GM23338 (cell line): ENCODE results near the gene NIT1. TPM values are rescaled to one million over a fixed set of nuclear protein-coding genes. Genes with fewer than 3 reads are reported as not detected.

Experiments used
- ATAC-seq: fragments of 200-7000 bp; cut with Tn5 transposase; 3 replicates; pipeline ENCODE4 v1.9.1; 2020
- DNase-seq: peaks from one replicate; pipeline ENCODE4 v3.0.0-alpha.2; 2015; ENCODE audit warnings: low spot score
- H2AFZ ChIP-seq: fragments of 200-600 bp; sonication (generic); 2 replicates; pipeline ENCODE4 v1.8.0; 2016; ENCODE audit warnings: antibody characterized with exemption, mild to moderate bottlenecking, moderate library complexity
- H3F3A ChIP-seq: fragments of 200-600 bp; sonication (generic); replicated peaks from 2 replicates; pipeline ENCODE4 v1.8.0; 2017; ENCODE audit warnings: antibody characterized with exemption, mixed run types, low read depth
- H3K27ac ChIP-seq: fragments of 200-600 bp; sonication (generic); 2 replicates; pipeline ENCODE4 v1.6.1; 2016; ENCODE audit warnings: low read depth
- H3K27me3 ChIP-seq: fragments of 200-600 bp; sonication (generic); 2 replicates; pipeline ENCODE4 v1.8.0; 2016; ENCODE audit warnings: mild to moderate bottlenecking, mixed run types, moderate library complexity; ENCODE audit not compliant: insufficient read depth
- H3K36me3 ChIP-seq: fragments of 200-600 bp; sonication (generic); 2 replicates; pipeline ENCODE4 v1.8.0; 2016; ENCODE audit warnings: mild to moderate bottlenecking; ENCODE audit not compliant: insufficient read depth
- H3K4me1 ChIP-seq: fragments of 200-600 bp; sonication (generic); 2 replicates; pipeline ENCODE4 v1.8.0; 2016; ENCODE audit warnings: mild to moderate bottlenecking, moderate library complexity; ENCODE audit not compliant: insufficient read depth
- H3K4me2 ChIP-seq: fragments of 200-600 bp; sonication (generic); 2 replicates; pipeline ENCODE4 v1.7.1; 2017; ENCODE audit warnings: mixed run types
- H3K4me3 ChIP-seq: fragments of 200-600 bp; sonication (generic); 2 replicates; pipeline ENCODE4 v1.6.1; 2016; ENCODE audit warnings: mixed run types
- H3K79me2 ChIP-seq: fragments of 200-600 bp; sonication (generic); replicated peaks from 2 replicates; pipeline ENCODE4 v1.8.0; 2017; ENCODE audit warnings: mild to moderate bottlenecking; ENCODE audit not compliant: insufficient read depth
- H3K9me2 ChIP-seq: fragments of 200-600 bp; sonication (generic); 2 replicates; pipeline ENCODE4 v1.8.0; 2017; ENCODE audit not compliant: insufficient read depth
- H4K20me1 ChIP-seq: fragments of 200-600 bp; sonication (generic); replicated peaks from 2 replicates; pipeline ENCODE4 v1.8.0; 2017; ENCODE audit warnings: mild to moderate bottlenecking; ENCODE audit not compliant: insufficient read depth
- H3K27ac Mint-ChIP-seq: 2 replicates; pipeline ENCODE4 v1.8.0; 2020; ENCODE audit warnings: inconsistent platforms, mild to moderate bottlenecking, moderate library complexity, mixed read lengths
- H3K27me3 Mint-ChIP-seq: 3 replicates; pipeline ENCODE4 v1.8.0; 2022; ENCODE audit warnings: low read depth, mild to moderate bottlenecking, moderate library complexity, mixed read lengths, inconsistent platforms; ENCODE audit not compliant: insufficient read depth, poor library complexity
- H3K36me3 Mint-ChIP-seq: 3 replicates; pipeline ENCODE4 v1.8.0; 2021; ENCODE audit warnings: low read depth, mild to moderate bottlenecking, inconsistent platforms, moderate library complexity, mixed read lengths
- H3K4me1 Mint-ChIP-seq: 3 replicates; pipeline ENCODE4 v1.8.0; 2020; ENCODE audit warnings: mild to moderate bottlenecking, inconsistent platforms, mixed read lengths
- H3K4me3 Mint-ChIP-seq: 3 replicates; pipeline ENCODE4 v1.8.0; 2021; ENCODE audit warnings: moderate library complexity, mild to moderate bottlenecking, inconsistent platforms, mixed read lengths
- H3K9me3 Mint-ChIP-seq: 3 replicates; pipeline ENCODE4 v1.8.0; 2020; ENCODE audit warnings: moderate library complexity, mild to moderate bottlenecking, inconsistent platforms, mixed read lengths
- CREB1 ChIP-seq: fragments of 250-450 bp; sonication (Bioruptor Pico); IDR thresholded peaks from 2 replicates; pipeline ENCODE4 v1.5.0; 2020; ENCODE audit warnings: low read depth, mild to moderate bottlenecking, moderate library complexity
- EZH2 ChIP-seq: fragments of 200-600 bp; sonication (generic); IDR thresholded peaks from one replicate; pipeline ENCODE4 v1.8.0; 2017; ENCODE audit warnings: antibody characterized with exemption, mild to moderate bottlenecking, low read depth; ENCODE audit not compliant: unreplicated experiment
- STAT1 ChIP-seq: IDR thresholded peaks from one replicate; pipeline ENCODE4 v1.6.1; 2016; ENCODE audit warnings: antibody characterized with exemption; ENCODE audit not compliant: unreplicated experiment
- polyA plus RNA-seq: library from polyadenylated mRNA; unstranded; fragments of >200 nt; fragmentation: Nextera tagmentation; extraction: Ambion mirVana; gene quantifications from 2 replicates; pipeline ENCODE4 v1.2.1, GENCODE V29; 2016
- total RNA-seq: library from RNA; depleted of rRNA; stranded (reverse); fragments of >200 nt; shearing (Covaris generic); gene quantifications from 2 replicates; pipeline ENCODE4 v1.2.3, GENCODE V29; 2014
- TF ChIP-seq, protein P1 (sequence below): fragments of 250-450 bp; sonication (Bioruptor Pico); IDR thresholded peaks from 2 replicates; pipeline ENCODE4 v1.5.0; 2020; ENCODE audit warnings: mild to moderate bottlenecking, moderate library complexity

Gene NIT1
- total and polyA plus RNA-seq, 2 experiments from 2014 or later = 35.9 to 43.0 TPM

DNA sequence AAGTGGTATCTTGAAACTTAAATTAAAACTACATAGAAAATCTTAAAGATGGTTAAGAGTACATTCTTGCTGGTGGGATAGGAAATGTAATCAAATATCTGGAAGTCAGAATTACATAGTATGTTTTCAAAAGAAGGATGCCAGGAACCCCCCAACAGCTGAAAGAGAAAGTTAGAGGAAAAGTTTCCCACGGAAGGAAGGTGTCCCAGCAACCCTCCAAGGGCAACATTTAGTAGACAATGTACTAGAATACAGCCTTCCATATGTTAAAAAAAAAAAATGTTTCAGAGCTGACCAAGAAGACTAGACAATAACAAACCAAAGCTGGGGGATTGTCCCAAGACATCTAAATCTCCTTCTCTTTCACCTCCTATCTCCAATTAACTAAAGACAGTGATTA is 12.4 kb downstream of the NIT1 start (continued):
- TF ChIP-seq, protein P1, sequence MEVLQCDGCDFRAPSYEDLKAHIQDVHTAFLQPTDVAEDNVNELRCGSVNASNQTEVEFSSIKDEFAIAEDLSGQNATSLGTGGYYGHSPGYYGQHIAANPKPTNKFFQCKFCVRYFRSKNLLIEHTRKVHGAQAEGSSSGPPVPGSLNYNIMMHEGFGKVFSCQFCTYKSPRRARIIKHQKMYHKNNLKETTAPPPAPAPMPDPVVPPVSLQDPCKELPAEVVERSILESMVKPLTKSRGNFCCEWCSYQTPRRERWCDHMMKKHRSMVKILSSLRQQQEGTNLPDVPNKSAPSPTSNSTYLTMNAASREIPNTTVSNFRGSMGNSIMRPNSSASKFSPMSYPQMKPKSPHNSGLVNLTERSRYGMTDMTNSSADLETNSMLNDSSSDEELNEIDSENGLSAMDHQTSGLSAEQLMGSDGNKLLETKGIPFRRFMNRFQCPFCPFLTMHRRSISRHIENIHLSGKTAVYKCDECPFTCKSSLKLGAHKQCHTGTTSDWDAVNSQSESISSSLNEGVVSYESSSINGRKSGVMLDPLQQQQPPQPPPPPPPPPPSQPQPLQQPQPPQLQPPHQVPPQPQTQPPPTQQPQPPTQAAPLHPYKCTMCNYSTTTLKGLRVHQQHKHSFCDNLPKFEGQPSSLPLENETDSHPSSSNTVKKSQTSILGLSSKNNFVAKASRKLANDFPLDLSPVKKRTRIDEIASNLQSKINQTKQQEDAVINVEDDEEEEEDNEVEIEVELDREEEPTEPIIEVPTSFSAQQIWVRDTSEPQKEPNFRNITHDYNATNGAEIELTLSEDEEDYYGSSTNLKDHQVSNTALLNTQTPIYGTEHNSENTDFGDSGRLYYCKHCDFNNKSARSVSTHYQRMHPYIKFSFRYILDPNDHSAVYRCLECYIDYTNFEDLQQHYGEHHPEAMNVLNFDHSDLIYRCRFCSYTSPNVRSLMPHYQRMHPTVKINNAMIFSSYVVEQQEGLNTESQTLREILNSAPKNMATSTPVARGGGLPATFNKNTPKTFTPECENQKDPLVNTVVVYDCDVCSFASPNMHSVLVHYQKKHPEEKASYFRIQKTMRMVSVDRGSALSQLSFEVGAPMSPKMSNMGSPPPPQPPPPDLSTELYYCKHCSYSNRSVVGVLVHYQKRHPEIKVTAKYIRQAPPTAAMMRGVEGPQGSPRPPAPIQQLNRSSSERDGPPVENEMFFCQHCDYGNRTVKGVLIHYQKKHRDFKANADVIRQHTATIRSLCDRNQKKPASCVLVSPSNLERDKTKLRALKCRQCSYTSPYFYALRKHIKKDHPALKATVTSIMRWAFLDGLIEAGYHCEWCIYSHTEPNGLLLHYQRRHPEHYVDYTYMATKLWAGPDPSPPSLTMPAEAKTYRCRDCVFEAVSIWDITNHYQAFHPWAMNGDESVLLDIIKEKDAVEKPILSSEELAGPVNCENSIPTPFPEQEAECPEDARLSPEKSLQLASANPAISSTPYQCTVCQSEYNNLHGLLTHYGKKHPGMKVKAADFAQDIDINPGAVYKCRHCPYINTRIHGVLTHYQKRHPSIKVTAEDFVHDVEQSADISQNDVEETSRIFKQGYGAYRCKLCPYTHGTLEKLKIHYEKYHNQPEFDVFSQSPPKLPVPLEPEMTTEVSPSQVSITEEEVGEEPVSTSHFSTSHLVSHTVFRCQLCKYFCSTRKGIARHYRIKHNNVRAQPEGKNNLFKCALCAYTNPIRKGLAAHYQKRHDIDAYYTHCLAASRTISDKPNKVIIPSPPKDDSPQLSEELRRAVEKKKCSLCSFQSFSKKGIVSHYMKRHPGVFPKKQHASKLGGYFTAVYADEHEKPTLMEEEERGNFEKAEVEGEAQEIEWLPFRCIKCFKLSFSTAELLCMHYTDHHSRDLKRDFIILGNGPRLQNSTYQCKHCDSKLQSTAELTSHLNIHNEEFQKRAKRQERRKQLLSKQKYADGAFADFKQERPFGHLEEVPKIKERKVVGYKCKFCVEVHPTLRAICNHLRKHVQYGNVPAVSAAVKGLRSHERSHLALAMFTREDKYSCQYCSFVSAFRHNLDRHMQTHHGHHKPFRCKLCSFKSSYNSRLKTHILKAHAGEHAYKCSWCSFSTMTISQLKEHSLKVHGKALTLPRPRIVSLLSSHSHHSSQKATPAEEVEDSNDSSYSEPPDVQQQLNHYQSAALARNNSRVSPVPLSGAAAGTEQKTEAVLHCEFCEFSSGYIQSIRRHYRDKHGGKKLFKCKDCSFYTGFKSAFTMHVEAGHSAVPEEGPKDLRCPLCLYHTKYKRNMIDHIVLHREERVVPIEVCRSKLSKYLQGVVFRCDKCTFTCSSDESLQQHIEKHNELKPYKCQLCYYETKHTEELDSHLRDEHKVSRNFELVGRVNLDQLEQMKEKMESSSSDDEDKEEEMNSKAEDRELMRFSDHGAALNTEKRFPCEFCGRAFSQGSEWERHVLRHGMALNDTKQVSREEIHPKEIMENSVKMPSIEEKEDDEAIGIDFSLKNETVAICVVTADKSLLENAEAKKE = no peak
- TF ChIP-seq CREB1 (CRISPR knock-in tag) (no peak), STAT1 (no peak), EZH2 (no peak)

DNA sequence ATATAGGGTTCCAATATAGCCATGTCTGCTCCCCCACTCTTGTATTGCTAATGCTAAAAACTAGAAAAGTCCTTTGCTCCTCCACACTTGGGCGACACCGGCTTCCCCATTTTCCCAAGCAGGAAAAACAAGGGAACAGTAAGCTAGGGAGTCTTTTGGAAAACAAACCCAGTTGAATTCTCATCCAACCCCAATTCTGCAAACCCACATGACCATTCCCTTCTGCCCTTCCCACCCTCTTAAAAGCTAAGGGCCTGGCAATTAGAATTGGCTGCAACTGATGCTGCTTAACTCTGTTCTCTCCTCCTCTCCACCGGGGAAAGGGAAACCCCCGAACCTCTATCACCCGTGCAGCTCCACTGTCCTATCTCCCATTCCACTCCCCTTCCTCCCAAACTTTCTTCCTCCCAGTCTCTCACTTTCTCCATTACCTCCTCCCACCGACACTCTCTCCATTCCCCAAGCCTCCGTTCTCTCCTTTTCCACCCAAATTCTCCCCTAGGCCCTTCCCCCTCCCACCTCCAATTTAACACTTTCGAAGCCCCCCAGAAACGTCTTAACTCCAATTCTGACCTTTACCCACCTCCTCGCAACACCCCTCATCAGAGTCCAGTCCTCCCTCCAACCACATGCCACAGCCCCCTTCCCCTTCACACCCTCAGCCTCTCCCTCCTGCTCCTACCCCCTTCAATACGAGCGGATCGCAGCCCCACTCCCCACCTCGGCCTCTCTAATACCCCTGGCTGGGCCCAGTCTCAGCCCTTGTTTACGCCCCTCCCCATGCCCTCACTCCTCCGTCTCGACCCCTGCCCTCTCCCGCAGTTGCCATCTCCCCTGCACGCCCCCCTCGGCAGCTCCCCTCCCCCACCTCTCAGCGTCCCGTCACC is 13.9 kb downstream of the NIT1 start:
- Histone ChIP-seq H3K9me2 (no peaks in the 10 kb centered on the region; the same call in 1 of the 2 replicates), H3K4me1 (peaks cover 24% of the 10 kb centered on the region), H3K4me2 (peak overlapping the region; percentile 87), H3K4me3 (peak overlapping the region; percentile 77), H3K36me3 (peaks cover 20% of the 10 kb centered on the region), H2AFZ (peak overlapping the region; percentile 87), H3K27ac (peak overlapping the region; percentile 97), H4K20me1 (no peaks in the 10 kb centered on the region; the same call in none of the 2 replicates), H3F3A (peaks cover 24% of the 10 kb centered on the region), H3K79me2 (peaks cover 77% of the 10 kb centered on the region), H3K27me3 (no peaks in the 10 kb centered on the region)
- peak overlapping the region; percentile 97 for H3K27ac Mint-ChIP-seq
- no peaks in the 10 kb centered on the region for H3K9me3 Mint-ChIP-seq
- ATAC-seq (peak; percentile 63), DNase-seq (peak; percentile 22)
- TF ChIP-seq STAT1 (no peak), CREB1 (CRISPR knock-in tag) (no peak)
- no peak overlapping the region; the same call in 2 of the 3 replicates for H3K4me3 Mint-ChIP-seq
- peaks cover 23% of the 10 kb centered on the region for H3K36me3 Mint-ChIP-seq
- peaks cover 23% of the 10 kb centered on the region for H3K4me1 Mint-ChIP-seq
- H3K27me3 Mint-ChIP-seq = peaks cover 3% of the 10 kb centered on the region
